Measurements from ENCODE around the gene LRP1-AS.
A peak's percentile ranks its signal among the peaks of the same experiment; 100 is the strongest.

Gene LRP1-AS

DNA sequence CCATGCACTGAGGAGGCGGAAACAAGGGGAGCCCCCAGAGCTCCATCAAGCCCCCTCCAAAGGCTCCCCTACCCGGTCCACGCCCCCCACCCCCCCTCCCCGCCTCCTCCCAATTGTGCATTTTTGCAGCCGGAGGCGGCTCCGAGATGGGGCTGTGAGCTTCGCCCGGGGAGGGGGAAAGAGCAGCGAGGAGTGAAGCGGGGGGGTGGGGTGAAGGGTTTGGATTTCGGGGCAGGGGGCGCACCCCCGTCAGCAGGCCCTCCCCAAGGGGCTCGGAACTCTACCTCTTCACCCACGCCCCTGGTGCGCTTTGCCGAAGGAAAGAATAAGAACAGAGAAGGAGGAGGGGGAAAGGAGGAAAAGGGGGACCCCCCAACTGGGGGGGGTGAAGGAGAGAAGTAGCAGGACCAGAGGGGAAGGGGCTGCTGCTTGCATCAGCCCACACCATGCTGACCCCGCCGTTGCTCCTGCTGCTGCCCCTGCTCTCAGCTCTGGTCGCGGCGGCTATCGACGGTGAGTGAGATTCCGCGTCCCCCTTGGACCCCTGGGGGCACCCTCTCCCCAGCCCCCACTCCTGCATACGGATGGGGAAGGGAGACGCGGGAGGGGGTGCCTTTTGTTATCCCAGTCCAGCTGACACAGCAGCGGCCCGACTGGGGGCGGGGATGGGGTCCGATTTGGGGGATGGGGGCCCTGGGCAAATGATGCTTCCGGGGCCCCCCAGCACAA is 18.7 kb downstream of the LRP1-AS start:
- Histone ChIP-seq H3K27me3 (ENCODE audit: control insufficient read depth in 1 of 2, insufficient read depth in 1 of 2, low read length in 2 of 2) (no peaks in the 10 kb centered on the region), H4K91ac (ENCODE audit: low read length) (peak overlapping the region; percentile 97), H3K4me2 (ENCODE audit: low read length, poor library complexity, severe bottlenecking) (peak overlapping the region; percentile 74), H2AK5ac (ENCODE audit: low read length, severe bottlenecking) (peak overlapping the region; percentile 49), H3K9ac (ENCODE audit: low read length) (peak overlapping the region; percentile 95), H2AFZ (ENCODE audit: low read depth, low read length) (no peak overlapping the region), H3K27ac (ENCODE audit: low read length, poor library complexity, severe bottlenecking) (peak overlapping the region; percentile 6), H2BK5ac (ENCODE audit: low read depth, low read length, poor library complexity, severe bottlenecking) (no peak overlapping the region), H2BK120ac (ENCODE audit: low read depth, low read length) (peak overlapping the region; percentile 87), H3K18ac (ENCODE audit: low read depth in 1 of 2, low read length in 2 of 2) (peak overlapping the region; percentile 96 to 99), H2BK15ac (ENCODE audit: low read depth, poor library complexity, severe bottlenecking) (peak overlapping the region; percentile 85), H3K36me3 (ENCODE audit: control insufficient read depth in 1 of 2, insufficient read depth in 2 of 2, low read depth in 1 of 2, low read length in 2 of 2) (peaks cover 3 to 27% of the 10 kb centered on the region in 2 experiments), H3K4me3 (ENCODE audit: insufficient read depth in 1 of 2, low read depth in 1 of 2, low read length in 2 of 2) (peak overlapping the region; percentile 86 to 91), H2BK12ac (ENCODE audit: low read length in 2 of 2) (peak overlapping the region; percentile 12 to 35), H4K8ac (ENCODE audit: low read length) (peak overlapping the region; percentile 73), H3K9me3 (ENCODE audit: control insufficient read depth, low read length) (no peaks in the 10 kb centered on the region), H3K14ac (ENCODE audit: low read length in 2 of 2) (peak overlapping the region; percentile 87 to 98), H3K4me1 (ENCODE audit: control insufficient read depth, insufficient read depth, low read depth, low read length) (peaks cover 32% of the 10 kb centered on the region), H3K79me1 (replicated peaks; ENCODE audit: low read length, poor library complexity, severe bottlenecking) (peaks cover 5% of the 10 kb centered on the region), H3K4ac (ENCODE audit: low read depth in 1 of 2, low read length in 2 of 2) (peak overlapping the region; percentile 89 to 98), H3K23ac (ENCODE audit: low read length in 2 of 2) (peak overlapping the region in 1 of 2 experiments; percentile 89)
- DNase-seq, result no peak
- 2% methylated on average over 9 of the region's 35 CpGs for WGBS

DNA sequence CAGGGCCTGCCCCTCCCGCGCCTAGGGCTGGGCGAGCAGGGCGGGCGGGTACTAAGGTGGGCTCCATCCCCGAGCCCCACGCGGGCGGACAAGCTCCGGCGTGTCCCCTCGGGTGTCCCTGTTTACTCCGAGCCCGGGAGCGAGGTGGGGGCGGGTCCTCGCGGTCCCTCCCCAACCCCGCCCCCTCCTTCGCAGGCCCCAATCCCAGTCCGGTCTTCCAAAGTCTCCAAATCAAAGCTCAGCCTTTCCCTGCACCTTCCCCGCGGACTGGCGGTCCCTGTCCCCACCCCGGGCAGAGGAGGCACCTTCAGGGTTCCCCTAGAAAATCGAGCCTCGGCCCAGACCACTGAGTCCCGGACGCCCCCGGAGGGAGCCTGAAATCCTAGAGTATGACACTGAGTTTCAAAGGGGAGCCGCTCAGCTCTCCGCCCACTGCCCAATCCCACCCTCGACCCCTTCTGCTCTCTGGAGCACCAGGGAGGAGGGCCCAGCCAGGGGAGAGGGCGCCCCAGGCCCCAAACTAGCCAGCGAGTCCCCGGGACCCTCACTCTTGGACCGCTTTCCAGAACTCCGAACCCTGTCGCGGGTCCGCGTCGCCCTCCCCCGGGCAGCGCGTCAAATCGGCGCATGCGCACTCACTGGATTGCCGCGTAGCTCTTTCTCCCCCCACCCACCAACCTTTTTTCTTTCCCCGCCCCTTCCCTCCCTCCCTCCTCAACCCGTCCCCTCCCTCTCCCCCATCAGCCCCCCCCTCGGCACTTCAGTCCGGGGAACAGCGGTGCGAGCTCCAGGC is 19.5 kb downstream of the LRP1-AS start, which contains the start of gene LRP1:
TSS of gene LRP1 (plus strand) at position 758 of the 793 bp plus-strand sequence. CDS start 482 bp downstream, outside the sequence.
- Histone ChIP-seq H2BK5ac (ENCODE audit: low read depth, low read length, poor library complexity, severe bottlenecking) (no peak within 1 kb of the TSS), H3K14ac (ENCODE audit: low read length in 2 of 2) (peak within 1 kb of the TSS; percentile 87 to 98), H3K4me3 (ENCODE audit: insufficient read depth in 1 of 2, low read depth in 1 of 2, low read length in 2 of 2) (peak within 1 kb of the TSS; percentile 86 to 91), H3K9me3 (ENCODE audit: control insufficient read depth, low read length) (no peaks in the 10 kb centered on the region), H4K91ac (ENCODE audit: low read length) (peak within 1 kb of the TSS; percentile 97), H3K79me1 (replicated peaks; ENCODE audit: low read length, poor library complexity, severe bottlenecking) (peaks cover 4% of the 10 kb centered on the region), H3K36me3 (ENCODE audit: control insufficient read depth in 1 of 2, insufficient read depth in 2 of 2, low read depth in 1 of 2, low read length in 2 of 2) (peaks cover 2 to 22% of the 10 kb centered on the region in 2 experiments), H3K18ac (ENCODE audit: low read depth in 1 of 2, low read length in 2 of 2) (peak within 1 kb of the TSS; percentile 96 to 99), H3K4ac (ENCODE audit: low read depth in 1 of 2, low read length in 2 of 2) (peak within 1 kb of the TSS; percentile 89 to 98), H2BK15ac (ENCODE audit: low read depth, poor library complexity, severe bottlenecking) (peak within 1 kb of the TSS; percentile 97), H2BK12ac (ENCODE audit: low read length in 2 of 2) (peak within 1 kb of the TSS; percentile 35 to 68), H3K4me2 (ENCODE audit: low read length, poor library complexity, severe bottlenecking) (peak within 1 kb of the TSS; percentile 92), H3K27ac (ENCODE audit: low read length, poor library complexity, severe bottlenecking) (peak within 1 kb of the TSS; percentile 91), H3K23ac (ENCODE audit: low read length in 2 of 2) (peak within 1 kb of the TSS in 1 of 2 experiments; percentile 89), H3K27me3 (ENCODE audit: control insufficient read depth in 1 of 2, insufficient read depth in 1 of 2, low read length in 2 of 2) (no peaks in the 10 kb centered on the region), H2AFZ (ENCODE audit: low read depth, low read length) (peak within 1 kb of the TSS; percentile 64), H4K8ac (ENCODE audit: low read length) (peak within 1 kb of the TSS; percentile 82), H2AK5ac (ENCODE audit: low read length, severe bottlenecking) (peak within 1 kb of the TSS; percentile 49), H3K9ac (ENCODE audit: low read length) (peak within 1 kb of the TSS; percentile 95), H2BK120ac (ENCODE audit: low read depth, low read length) (peak within 1 kb of the TSS; percentile 87), H3K4me1 (ENCODE audit: control insufficient read depth, insufficient read depth, low read depth, low read length) (peaks cover 26% of the 10 kb centered on the region)
- peak; percentile 84 for DNase-seq
- under 1% methylated on average over 50 of the region's 57 CpGs for WGBS

DNA sequence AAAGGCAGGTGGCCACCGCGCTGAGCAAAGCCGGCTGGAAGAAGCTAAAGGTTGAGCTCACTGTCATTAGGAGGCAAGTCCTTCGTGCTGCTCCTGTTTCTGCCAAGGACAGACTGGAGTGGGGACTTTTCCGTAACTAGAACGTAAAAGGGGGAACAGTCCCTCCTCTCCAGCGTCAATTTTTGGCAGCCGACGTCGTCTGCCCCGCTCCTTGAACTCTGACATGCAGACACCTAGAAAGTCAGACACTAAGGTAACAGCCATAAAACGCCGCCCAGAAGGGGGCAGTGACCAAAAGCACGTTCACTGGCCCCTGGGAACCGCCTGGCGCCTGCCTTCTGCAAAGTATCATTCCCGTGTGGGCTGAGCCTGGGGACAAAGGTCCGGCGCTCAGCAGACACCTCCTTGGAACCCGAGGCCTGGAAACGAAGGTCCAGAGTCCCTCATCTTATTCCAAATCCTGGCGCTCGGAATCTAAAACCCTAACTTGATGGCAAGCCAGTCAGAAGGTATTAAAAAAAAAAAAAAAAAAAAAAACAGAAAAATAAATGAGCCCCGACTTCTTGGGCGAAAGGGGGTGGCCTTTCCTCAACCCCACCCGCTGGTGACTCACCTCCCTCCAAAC is 20.2 kb downstream of the LRP1-AS start:
- Histone ChIP-seq H2BK120ac (ENCODE audit: low read depth, low read length) (no peak overlapping the region), H2AFZ (ENCODE audit: low read depth, low read length) (no peak overlapping the region), H3K4me3 (ENCODE audit: insufficient read depth in 1 of 2, low read depth in 1 of 2, low read length in 2 of 2) (peak overlapping the region; percentile 83 to 86), H3K4me2 (ENCODE audit: low read length, poor library complexity, severe bottlenecking) (peak overlapping the region; percentile 89), H3K14ac (ENCODE audit: low read length in 2 of 2) (no peak overlapping the region), H2BK12ac (ENCODE audit: low read length in 2 of 2) (peak overlapping the region in 1 of 2 experiments; percentile 3), H3K27ac (ENCODE audit: low read length, poor library complexity, severe bottlenecking) (no peak overlapping the region), H3K23ac (ENCODE audit: low read length in 2 of 2) (no peak overlapping the region), H2BK5ac (ENCODE audit: low read depth, low read length, poor library complexity, severe bottlenecking) (no peak overlapping the region), H3K9me3 (ENCODE audit: control insufficient read depth, low read length) (no peaks in the 10 kb centered on the region), H2BK15ac (ENCODE audit: low read depth, poor library complexity, severe bottlenecking) (peak overlapping the region; percentile 57), H3K36me3 (ENCODE audit: control insufficient read depth in 1 of 2, insufficient read depth in 2 of 2, low read depth in 1 of 2, low read length in 2 of 2) (peaks cover under 1 to 15% of the 10 kb centered on the region in 2 experiments), H2AK5ac (ENCODE audit: low read length, severe bottlenecking) (no peak overlapping the region), H3K79me1 (replicated peaks; ENCODE audit: low read length, poor library complexity, severe bottlenecking) (peaks cover 1% of the 10 kb centered on the region), H3K18ac (ENCODE audit: low read depth in 1 of 2, low read length in 2 of 2) (peak overlapping the region in 1 of 2 experiments; percentile 91), H3K4ac (ENCODE audit: low read depth in 1 of 2, low read length in 2 of 2) (no peak overlapping the region), H3K27me3 (ENCODE audit: control insufficient read depth in 1 of 2, insufficient read depth in 1 of 2, low read length in 2 of 2) (no peaks in the 10 kb centered on the region), H4K8ac (ENCODE audit: low read length) (no peak overlapping the region), H3K9ac (ENCODE audit: low read length) (peak overlapping the region; percentile 92), H3K4me1 (ENCODE audit: control insufficient read depth, insufficient read depth, low read depth, low read length) (peaks cover 21% of the 10 kb centered on the region), H4K91ac (ENCODE audit: low read length) (no peak overlapping the region)
- peak; percentile 60 for DNase-seq
- WGBS, result 10% methylated on average over 24 of the region's 26 CpGs

All from mesenchymal stem cell (in vitro differentiated cells and primary cell).